NK-92 treated with Interleukin-12 subunit alpha and Interleukin-12 subunit beta, amount 100 ng/mL, for 24 hours (cell line): ENCODE measurements around the gene ATP8A2.
"Not testable (repeated sequence)": the region's sequence is repeated elsewhere in the genome, so short reads cannot be mapped to it uniquely, and the experiment has no call there.

Experiments used
- DNase-seq: peaks from one replicate; lab custom pipeline; 2025; lab: John Stamatoyannopoulos, UW

The ATP8A2 gene

DNA sequence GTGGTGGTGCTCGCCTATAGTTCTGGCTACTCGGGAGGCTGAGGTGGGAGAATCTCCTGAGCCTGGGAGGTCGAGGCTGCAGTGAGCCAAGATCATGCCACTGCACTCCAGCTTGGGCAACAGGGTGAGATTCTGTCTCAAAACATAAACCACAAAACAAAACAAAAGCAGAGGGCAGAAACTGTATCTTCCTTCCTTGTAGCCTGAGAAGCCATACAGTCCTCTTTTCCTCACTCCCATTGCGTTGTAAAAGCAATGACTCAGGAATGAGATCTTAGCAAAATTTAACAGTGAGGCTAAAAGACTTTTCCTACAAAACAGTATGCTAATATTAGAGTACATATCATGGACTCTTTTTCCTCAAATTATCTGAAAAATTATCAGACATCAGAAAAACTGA lies 549.2 kb downstream of the ATP8A2 start:
- DNase-seq = no peak

- no peak for DNase-seq
Observed at GRCh38 chr13:25922376-25922775, 550.6 kb downstream of the ATP8A2 start.

- DNase-seq = no peak
Observed at GRCh38 chr13:25923217-25924085, 551.7 kb downstream of the ATP8A2 start.

DNA sequence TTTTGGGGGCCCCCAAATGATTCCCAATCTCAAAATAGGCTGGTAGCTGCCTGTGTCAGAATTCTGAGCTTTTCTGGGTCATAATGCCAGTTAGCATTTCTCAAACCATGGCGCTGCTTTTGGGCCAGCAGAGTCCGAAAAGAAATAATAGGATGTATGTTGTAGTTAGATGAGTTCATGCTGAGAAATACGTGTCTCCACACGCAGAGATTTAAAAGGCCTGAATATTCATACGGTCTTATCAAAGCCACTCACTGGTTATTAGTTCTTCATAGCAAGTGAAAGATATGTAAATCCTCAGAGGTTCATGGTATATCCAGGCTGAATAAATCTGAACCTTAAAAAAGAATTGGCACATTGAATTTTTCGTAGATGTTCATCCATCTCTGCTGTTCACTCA lies 555.6 kb downstream of the ATP8A2 start:
- DNase-seq = no peak

- DNase-seq = no peak
Observed at GRCh38 chr13:25927932-25928331, 556.2 kb downstream of the ATP8A2 start.

- no peak for DNase-seq
Observed at GRCh38 chr13:25928941-25929505, 557.2 kb downstream of the ATP8A2 start.

DNA sequence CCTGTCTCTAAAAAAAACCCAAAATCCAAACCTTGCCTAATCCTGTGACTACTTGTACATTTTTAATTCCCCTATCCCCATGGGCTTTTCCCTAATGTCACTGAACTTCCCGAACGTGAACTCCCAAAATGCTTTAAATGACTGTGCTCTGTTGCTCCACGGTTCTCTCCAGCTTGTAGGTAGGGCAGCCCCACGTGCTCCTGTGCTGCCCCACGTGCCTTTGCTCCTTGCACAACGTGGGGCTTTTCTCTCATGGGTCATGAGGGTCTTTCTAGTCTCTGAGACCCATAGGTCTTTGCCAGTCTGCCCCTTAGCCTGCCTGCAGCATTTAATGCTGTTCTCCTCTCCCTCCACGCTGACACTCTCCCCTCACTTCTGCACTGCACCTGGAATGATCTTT lies 558.0 kb downstream of the ATP8A2 start:
- no peak for DNase-seq

DNA sequence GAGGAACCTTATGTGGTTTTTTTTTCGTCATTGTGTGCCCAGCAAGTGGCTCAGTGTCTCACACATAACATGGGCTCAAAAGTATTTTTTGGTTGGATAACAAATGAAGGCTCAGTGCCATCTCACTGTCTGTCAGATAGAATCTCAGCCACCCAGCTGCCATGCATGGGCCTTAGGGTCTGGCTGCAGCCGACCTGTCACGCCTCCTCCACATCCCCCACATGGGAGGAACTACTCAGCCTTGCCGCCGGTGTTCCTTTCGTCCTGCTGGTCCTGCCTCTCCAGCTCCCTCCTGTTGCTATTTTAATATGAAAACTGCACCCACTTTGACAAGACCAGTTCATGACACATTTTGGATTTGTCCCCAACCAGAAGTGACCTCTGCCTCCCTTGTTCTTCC lies 558.9 kb downstream of the ATP8A2 start:
- DNase-seq = no peak

DNA sequence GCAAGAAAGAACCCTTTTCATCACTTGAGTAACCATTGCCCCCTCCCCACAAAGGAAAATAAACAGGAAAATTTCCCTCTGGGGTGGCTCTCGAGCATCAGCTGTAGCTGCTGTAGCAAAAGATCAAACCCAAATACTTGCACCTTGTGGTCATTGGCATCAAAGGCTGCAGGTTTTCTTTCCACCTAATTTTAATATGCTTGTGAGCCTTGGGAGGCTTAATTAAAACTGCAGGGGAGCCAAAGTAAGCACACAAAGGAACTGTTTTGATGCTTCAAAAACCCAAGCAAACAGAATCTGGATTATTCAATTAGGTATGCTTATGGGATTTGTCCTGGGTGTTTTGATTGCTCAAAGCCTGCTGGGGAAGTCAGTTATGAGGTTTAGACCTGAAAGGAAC lies 560.6 kb downstream of the ATP8A2 start:
- DNase-seq = no peak

DNA sequence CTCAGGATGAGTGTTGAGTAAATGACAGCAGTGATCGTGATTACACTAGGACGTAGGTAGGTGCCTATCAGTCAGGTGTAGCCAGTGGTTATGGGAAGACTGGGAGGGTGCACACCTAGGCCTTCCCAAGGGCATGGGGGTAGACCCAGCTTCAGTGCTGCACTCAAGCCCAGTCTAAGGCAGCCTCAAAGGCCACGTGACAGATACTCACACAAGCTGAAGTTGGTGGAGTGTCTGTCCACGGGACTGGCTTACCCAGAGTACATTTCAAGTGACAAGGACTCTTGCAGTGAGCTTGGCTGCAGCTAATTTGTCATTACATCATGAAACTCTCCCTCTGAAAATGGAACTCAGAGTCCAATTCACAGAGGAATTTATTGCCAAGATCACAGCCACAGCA lies 561.7 kb downstream of the ATP8A2 start:
- no peak for DNase-seq

GRCh38 chr13:25934127-25934526 lies 562.4 kb downstream of the ATP8A2 start:
- DNase-seq = no peak

- no peak for DNase-seq
Observed at GRCh38 chr13:25939961-25940687, 568.4 kb downstream of the ATP8A2 start.

GRCh38 chr13:25943081-25943480 lies 571.3 kb downstream of the ATP8A2 start:
- no peak for DNase-seq

GRCh38 chr13:25943658-25944057 lies 571.9 kb downstream of the ATP8A2 start:
- DNase-seq = no peak

DNA sequence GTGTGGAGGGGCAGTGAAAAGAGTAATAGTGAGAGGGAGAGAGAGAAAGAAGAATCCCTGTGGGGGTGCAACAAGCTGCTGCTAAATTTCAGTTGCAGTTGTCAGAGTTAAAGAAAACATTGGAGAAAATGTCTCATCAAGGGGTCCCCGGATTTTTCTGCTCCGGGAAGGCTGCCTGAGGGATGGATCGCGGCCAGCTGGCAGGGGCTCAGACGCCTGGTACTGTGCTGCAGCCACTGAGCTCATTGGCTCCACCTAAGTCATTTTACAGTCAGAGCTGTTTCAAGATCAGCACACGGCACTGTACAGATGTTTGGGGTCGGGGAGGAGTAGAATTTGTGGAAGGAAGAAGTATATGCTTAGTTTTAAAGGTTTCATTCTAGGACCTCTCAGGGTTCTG lies 573.8 kb downstream of the ATP8A2 start:
- DNase-seq = no peak

DNA sequence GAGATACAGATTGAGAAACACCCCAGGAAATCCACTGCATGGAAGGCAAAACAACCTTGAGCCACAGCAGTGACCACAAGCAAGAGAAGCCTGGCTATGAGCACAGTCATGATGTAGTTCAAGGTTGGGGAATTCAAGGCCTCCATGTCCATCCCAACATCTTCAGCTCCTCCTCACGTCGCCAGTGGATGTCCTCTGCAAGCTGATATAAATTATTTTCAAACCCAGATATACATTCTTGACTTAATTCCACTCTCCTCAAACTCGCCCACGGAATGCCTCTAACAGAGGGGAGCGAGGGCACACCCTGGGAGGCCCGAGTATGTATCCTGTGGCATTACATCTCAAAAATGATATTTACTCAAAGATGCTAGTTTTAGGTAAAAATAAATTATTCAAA lies 574.5 kb downstream of the ATP8A2 start:
- DNase-seq = no peak

GRCh38 chr13:25948910-25949309 lies 577.1 kb downstream of the ATP8A2 start:
- DNase-seq = no peak

DNA sequence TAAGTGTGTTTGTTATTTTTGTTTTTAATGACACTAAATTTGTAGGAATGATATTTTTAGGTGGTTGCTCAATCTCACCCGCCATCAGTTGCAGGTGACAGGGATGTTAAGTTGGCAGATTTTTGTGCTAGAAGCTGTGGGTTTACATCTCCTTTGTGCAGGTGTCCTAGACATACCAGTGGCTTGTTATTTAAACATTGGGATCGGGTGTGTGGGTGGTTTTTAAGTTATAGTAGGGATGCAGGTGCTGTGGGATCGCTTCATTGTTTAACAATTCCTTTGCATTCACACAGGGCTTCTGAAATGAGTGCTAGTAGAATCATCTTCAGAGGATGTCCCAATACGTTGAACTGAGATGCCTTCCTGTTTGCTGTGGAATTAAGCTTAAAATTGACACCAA lies 580.1 kb downstream of the ATP8A2 start:
- DNase-seq = no peak

DNA sequence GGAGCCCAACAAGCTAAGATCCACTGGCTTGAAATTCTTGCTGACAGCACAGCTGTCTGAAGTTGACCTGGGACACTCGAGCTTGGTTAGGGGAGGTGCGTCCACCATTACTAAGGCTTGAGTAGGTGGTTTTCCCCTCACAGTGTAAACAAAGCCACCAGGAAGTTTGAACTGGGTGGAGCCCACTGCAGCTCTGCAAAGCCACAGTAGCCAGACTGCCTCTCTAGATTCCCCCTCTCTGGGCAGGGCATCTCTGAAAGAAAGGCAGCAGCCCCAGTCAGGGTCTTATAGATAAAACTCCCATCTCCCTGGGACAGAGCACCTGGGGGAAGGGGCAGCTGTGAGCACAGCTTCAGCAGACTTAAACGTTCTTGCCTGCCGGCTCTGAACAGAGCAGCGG lies 582.3 kb downstream of the ATP8A2 start:
- not testable (repeated sequence) for DNase-seq

DNA sequence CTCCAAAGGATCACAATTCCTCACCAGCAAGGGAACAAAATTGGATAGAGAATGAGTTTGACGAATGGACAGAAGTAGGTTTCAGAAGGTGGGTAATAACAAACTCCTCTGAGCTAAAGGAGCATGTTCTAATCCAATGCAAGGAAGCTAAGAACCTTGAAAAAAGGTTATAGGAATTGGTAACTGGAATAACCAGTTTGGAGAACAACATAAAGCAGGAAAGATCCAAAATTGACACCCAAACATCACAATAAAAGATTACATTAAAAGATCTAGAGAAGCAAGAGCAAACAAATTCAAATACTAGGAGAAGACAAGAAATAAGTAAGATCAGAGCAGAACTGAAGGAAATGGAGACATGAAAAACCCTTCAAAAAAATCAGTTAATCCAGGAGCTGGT lies 583.2 kb downstream of the ATP8A2 start:
- not testable (repeated sequence) for DNase-seq

GRCh38 chr13:25958986-25959385 lies 587.2 kb downstream of the ATP8A2 start:
- DNase-seq = no peak

DNA sequence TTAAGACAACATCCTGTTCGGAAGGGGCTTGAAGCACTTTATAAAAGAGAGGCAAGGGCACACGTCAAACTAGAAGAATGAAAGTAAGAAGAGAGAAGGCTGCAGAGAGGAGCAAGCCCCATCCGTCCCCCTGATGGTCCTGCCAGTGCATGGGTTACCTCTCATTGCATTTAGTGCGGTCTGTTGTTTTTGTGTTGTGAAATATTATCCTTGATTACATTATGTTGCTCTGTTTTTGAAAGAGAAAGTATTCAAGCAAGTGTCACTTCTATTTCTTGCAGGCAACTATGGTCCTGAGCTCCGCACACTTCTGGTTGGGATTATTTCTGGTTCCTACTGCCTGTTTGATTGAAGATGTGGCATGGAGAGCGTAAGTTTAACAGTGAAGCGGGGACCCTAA lies 589.5 kb downstream of the ATP8A2 start:
- no peak for DNase-seq

DNA sequence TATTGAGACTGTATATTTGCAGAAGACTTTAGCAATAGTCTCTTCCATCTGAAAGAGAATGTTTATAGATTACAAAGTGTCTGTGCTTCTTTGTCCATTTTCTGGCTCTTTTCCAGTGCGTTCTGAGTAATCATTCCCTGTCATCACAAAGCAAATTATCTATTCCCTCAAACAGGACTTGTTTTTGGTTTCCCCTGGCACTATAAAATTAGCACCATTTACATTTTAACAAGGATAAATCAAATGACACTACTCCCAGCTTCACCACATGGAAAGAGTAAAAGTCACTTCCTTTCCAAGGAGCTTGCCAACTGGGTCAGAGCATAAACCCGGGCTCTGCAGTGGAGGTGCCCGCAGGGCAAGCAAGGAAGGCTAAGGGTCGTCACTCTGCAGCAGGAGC lies 591.9 kb downstream of the ATP8A2 start:
- no peak for DNase-seq
